ENCODE results near the gene C1QTNF8.

DNA sequence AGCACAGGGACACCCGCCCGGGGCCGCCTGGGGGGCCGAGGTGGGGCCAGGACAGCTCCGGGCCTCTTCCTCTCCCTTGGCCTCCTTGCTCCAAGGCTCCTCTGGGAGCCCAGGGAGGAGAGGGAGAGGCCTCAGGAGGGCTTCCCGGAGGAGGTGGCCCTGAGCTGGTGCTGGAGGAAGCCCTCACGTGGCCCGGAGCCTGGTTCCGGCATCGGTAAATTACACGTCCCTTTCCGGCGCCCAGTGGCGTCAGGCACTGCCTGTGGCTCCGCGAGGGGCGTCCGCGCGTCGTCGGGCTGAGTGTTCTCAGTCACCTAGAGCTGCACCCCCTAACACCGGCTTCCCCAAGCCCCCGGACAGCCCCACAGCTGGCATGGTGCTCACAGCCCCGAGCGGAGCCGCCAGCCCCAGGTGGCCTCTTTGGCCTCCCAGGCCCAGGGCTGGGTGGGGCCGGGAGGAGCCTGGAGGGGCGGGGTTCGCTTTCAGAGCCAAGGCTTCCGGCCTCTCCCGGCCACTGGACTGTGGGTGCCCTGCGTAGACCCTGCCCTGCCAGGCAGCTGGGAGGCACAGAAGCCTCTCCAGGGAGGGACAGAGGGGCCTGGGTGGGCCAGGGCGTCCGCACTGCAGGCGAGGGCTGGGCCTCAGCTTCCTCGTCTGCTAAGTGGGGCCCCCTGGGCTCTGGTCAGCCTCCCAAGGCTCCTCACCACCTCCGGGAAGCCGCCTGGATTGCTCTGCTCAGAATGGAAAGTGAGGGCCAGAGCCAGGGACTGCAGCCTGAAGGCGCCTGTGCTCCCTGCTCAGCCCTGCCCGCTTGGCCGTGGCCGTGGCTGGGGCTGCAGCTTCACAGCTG lies 51.4 kb downstream of the C1QTNF8 start:
- TF ChIP-seq, protein P1, sequence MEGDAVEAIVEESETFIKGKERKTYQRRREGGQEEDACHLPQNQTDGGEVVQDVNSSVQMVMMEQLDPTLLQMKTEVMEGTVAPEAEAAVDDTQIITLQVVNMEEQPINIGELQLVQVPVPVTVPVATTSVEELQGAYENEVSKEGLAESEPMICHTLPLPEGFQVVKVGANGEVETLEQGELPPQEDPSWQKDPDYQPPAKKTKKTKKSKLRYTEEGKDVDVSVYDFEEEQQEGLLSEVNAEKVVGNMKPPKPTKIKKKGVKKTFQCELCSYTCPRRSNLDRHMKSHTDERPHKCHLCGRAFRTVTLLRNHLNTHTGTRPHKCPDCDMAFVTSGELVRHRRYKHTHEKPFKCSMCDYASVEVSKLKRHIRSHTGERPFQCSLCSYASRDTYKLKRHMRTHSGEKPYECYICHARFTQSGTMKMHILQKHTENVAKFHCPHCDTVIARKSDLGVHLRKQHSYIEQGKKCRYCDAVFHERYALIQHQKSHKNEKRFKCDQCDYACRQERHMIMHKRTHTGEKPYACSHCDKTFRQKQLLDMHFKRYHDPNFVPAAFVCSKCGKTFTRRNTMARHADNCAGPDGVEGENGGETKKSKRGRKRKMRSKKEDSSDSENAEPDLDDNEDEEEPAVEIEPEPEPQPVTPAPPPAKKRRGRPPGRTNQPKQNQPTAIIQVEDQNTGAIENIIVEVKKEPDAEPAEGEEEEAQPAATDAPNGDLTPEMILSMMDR (conservative IDR thresholded peaks at IDR 0.05 in 1 of 2, IDR thresholded peaks at IDR 0.05 in 1 of 2; ENCODE audit: extremely low read depth in 1 of 2, insufficient read depth in 1 of 2, low read depth in 1 of 2, low read length in 2 of 2), result no peak
- TF ChIP-seq EZH2 (IDR thresholded peaks at IDR 0.05; ENCODE audit: borderline replicate concordance, low read length), result no peak

All from mammary epithelial cell (primary cell).